Effector memory CD4-positive, alpha-beta T cell (primary cell): ENCODE results near the gene EIF3C.
"Not testable (repeated sequence)": the region's sequence is repeated elsewhere in the genome, so short reads cannot be mapped to it uniquely, and the experiment has no call there.

Source experiments
- DNase-seq, 3 donors: peaks; one replicate each; pipeline ENCODE4 v3.0.0-alpha.2; 2020
- H3K27ac ChIP-seq: 2 replicates; pipeline ENCODE4 v1.7.0; 2013; ENCODE audit warnings: mild to moderate bottlenecking, low read length, moderate library complexity; ENCODE audit not compliant: insufficient read depth, poor library complexity, severe bottlenecking
- H3K27me3 ChIP-seq: replicated peaks from 2 replicates; pipeline ENCODE4 v1.7.0; 2013; ENCODE audit warnings: mild to moderate bottlenecking, low read length; ENCODE audit not compliant: insufficient read depth, control insufficient read depth, poor library complexity, severe bottlenecking
- H3K36me3 ChIP-seq: 2 replicates; pipeline ENCODE4 v1.7.0; 2013; ENCODE audit warnings: mild to moderate bottlenecking, low read length, moderate library complexity; ENCODE audit not compliant: control insufficient read depth, insufficient read depth
- H3K4me1 ChIP-seq: 2 replicates; pipeline ENCODE4 v1.7.0; 2013; ENCODE audit warnings: low read length, mild to moderate bottlenecking; ENCODE audit not compliant: control insufficient read depth, insufficient read depth, poor library complexity, severe bottlenecking
- H3K4me3 ChIP-seq: 2 replicates; pipeline ENCODE4 v1.7.0; 2013; ENCODE audit warnings: low read length, low read depth, mild to moderate bottlenecking; ENCODE audit not compliant: insufficient read depth, poor library complexity, severe bottlenecking
- H3K9me3 ChIP-seq: 2 replicates; pipeline ENCODE4 v1.7.0; 2013; ENCODE audit warnings: mild to moderate bottlenecking, low read length, moderate library complexity; ENCODE audit not compliant: control insufficient read depth

EIF3C gene

DNA sequence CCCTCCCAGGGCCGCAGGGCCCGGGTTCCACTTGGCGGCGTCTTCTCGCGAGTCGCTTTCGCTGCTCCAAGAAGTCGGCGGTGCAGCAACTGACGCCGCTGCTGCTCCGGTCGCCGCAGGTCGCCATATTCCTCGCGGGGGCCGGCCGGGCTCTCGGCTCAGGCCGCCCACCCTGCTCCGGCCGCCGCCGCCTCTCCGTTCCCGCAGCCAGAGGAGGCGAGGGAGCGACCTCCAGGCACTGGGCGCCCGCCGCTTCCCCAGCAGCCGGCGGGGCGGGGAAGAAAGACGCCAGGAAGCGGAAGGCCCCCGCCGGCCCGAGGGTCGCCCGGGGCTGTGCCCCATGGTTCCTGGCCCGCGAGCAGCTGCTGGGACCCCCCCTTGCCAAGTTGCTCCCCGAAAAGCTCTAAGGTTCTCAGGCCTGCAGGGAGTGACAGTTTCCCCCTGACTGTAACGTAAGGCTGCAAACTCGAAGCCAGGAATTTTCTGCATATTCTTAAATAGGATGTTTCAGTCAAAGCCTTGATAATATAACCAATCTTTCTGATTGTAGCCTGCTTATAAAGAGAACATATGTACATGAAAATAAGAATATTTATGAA, 39.3 kb downstream of the EIF3C start:
- H3K36me3 ChIP-seq, H3K9me3 ChIP-seq, H3K4me3 ChIP-seq, H3K27me3 ChIP-seq, H3K4me1 ChIP-seq, H3K27ac ChIP-seq, DNase-seq: not testable (repeated sequence)

GRCh38 chr16:28751487-28751886, 40.2 kb downstream of the EIF3C start, which contains the start of gene NPIPB9:
NPIPB9 (plus strand) TSS chr16:28751787.
- not testable (repeated sequence) for H3K9me3 ChIP-seq, H3K27me3 ChIP-seq, DNase-seq, H3K4me3 ChIP-seq, H3K4me1 ChIP-seq, H3K27ac ChIP-seq, H3K36me3 ChIP-seq

DNA sequence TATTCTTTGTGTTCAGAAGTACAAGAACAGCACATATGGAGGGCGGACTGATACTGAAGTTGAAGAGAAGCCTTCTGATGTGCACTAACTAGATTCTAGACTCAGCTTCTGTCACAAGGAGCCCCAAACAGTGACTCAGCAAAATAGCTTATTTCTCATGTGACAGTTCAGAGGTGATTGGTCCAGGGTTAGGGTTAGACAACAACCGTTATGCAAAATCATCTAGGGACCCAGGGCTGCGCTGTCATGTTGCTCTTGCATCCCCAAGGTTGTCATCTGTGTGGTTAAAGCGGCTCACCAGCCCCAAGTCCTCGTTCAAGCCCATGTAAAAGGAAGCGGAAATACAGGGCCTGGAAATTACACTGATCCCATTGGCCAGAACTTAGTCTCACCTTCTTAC, 70.4 kb downstream of the EIF3C start:
- not testable (repeated sequence) for DNase-seq, H3K27ac ChIP-seq, H3K4me1 ChIP-seq, H3K27me3 ChIP-seq, H3K36me3 ChIP-seq, H3K9me3 ChIP-seq, H3K4me3 ChIP-seq

- not testable (repeated sequence) for DNase-seq, H3K4me1 ChIP-seq, H3K4me3 ChIP-seq, H3K36me3 ChIP-seq, H3K9me3 ChIP-seq, H3K27ac ChIP-seq, H3K27me3 ChIP-seq
Observed at GRCh38 chr16:28782357-28782756, 71.1 kb downstream of the EIF3C start.
